Measurements from ENCODE around the gene DHCR24. TPM values are rescaled to one million over a fixed set of nuclear protein-coding genes. Genes with fewer than 3 reads are reported as not detected.

DHCR24 gene
- total and polyA plus RNA-seq, 2 of the 13 experiments (the other 11 are each of a cell fraction or from before 2014, with no cell fraction given) = 374 to 448 TPM

GRCh38 chr1:54861070-54861761 lies 25.8 kb downstream of the DHCR24 start (continued):
- TF ChIP-seq, protein P1, sequence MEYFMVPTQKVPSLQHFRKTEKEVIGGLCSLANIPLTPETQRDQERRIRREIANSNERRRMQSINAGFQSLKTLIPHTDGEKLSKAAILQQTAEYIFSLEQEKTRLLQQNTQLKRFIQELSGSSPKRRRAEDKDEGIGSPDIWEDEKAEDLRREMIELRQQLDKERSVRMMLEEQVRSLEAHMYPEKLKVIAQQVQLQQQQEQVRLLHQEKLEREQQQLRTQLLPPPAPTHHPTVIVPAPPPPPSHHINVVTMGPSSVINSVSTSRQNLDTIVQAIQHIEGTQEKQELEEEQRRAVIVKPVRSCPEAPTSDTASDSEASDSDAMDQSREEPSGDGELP (IDR thresholded peaks at IDR 0.05; ENCODE audit: borderline replicate concordance, low read depth) = peak; percentile 61; the same call in 1 of the 2 replicates
- TF ChIP-seq FOXP4 (CRISPR knock-in tag; IDR thresholded peaks at IDR 0.05) = peak; percentile 75
- 0 out of 2 replicates have a peak, but pooled peaks have one; percentile 29 for TF ChIP-seq ZNF879 (CRISPR knock-in tag; IDR thresholded peaks at IDR 0.05)
- TF ChIP-seq ZNF235 (CRISPR knock-in tag; IDR thresholded peaks at IDR 0.05; ENCODE audit: borderline replicate concordance) = 0 out of 2 replicates have a peak, but pooled peaks have one; percentile 36
- TF ChIP-seq GTF2F1 (IDR thresholded peaks at IDR 0.05; ENCODE audit: low read length) = no peak
- TF ChIP-seq NKX3-1 (CRISPR knock-in tag; IDR thresholded peaks at IDR 0.05) = 0 out of 2 replicates have a peak, but pooled peaks have one; percentile 39
- peak; percentile 16; the same call in 1 of the 2 replicates for TF ChIP-seq KDM5B (CRISPR knock-in tag; IDR thresholded peaks at IDR 0.05; ENCODE audit: borderline replicate concordance)
- peak; percentile 82; the same call in 1 of the 2 replicates for TF ChIP-seq ZBTB20 (CRISPR knock-in tag; IDR thresholded peaks at IDR 0.05; ENCODE audit: borderline replicate concordance, low read depth)
- TF ChIP-seq PTBP1 (IDR thresholded peaks at IDR 0.05; ENCODE audit: low read depth, low read length, poor library complexity, severe bottlenecking) = no peak
- peak; percentile 80 for TF ChIP-seq SAP130 (CRISPR knock-in tag; IDR thresholded peaks at IDR 0.05; ENCODE audit: low read depth)
- peak; percentile 86 for TF ChIP-seq HNF1B (CRISPR knock-in tag; IDR thresholded peaks at IDR 0.05)
- 0 out of 2 replicates have a peak, but pooled peaks have one; percentile 55 for TF ChIP-seq MBD4 (IDR thresholded peaks at IDR 0.05; ENCODE audit: borderline replicate concordance, low read length)
- no peak for TF ChIP-seq ZNF20 (CRISPR knock-in tag; IDR thresholded peaks at IDR 0.05)
- TF ChIP-seq SMYD3 (CRISPR knock-in tag; IDR thresholded peaks at IDR 0.05) = no peak
- peak; percentile 20 for TF ChIP-seq ZKSCAN8 (CRISPR knock-in tag; IDR thresholded peaks at IDR 0.05; ENCODE audit: borderline replicate concordance)
- TF ChIP-seq ZNF550 (CRISPR knock-in tag; IDR thresholded peaks at IDR 0.05; ENCODE audit: borderline replicate concordance) = no peak
- TF ChIP-seq, protein P2, sequence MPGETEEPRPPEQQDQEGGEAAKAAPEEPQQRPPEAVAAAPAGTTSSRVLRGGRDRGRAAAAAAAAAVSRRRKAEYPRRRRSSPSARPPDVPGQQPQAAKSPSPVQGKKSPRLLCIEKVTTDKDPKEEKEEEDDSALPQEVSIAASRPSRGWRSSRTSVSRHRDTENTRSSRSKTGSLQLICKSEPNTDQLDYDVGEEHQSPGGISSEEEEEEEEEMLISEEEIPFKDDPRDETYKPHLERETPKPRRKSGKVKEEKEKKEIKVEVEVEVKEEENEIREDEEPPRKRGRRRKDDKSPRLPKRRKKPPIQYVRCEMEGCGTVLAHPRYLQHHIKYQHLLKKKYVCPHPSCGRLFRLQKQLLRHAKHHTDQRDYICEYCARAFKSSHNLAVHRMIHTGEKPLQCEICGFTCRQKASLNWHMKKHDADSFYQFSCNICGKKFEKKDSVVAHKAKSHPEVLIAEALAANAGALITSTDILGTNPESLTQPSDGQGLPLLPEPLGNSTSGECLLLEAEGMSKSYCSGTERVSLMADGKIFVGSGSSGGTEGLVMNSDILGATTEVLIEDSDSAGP (CRISPR knock-in tag; IDR thresholded peaks at IDR 0.05; ENCODE audit: borderline replicate concordance) = peak; percentile 61; the same call in 1 of the 2 replicates
- no peak for TF ChIP-seq FOXM1 (CRISPR knock-in tag; IDR thresholded peaks at IDR 0.05)
- no peak for TF ChIP-seq HNRNPK (IDR thresholded peaks at IDR 0.05; ENCODE audit: low read depth, low read length, poor library complexity, severe bottlenecking)
- peak; percentile 33; the same call in 1 of the 2 replicates for TF ChIP-seq TAF1 (CRISPR knock-in tag; IDR thresholded peaks at IDR 0.05)
- TF ChIP-seq ZNF556 (CRISPR knock-in tag; IDR thresholded peaks at IDR 0.05; ENCODE audit: borderline replicate concordance) = peak; percentile 76; the same call in 1 of the 2 replicates

Data from HepG2 (cell line).